Activated T-helper 9 cell treated with anti-CD3 and anti-CD28 coated beads, Interleukin-2, amount 50 U/mL, for 16 hours (primary cell): ENCODE results near the gene DUSP1.
A peak's percentile ranks its signal among the peaks of the same experiment; 100 is the strongest.
"Not testable (repeated sequence)": the region's sequence is repeated elsewhere in the genome, so short reads cannot be mapped to it uniquely, and the experiment has no call there.

ENCODE experiments used
- DNase-seq: peaks from one replicate; pipeline ENCODE4 v3.0.0-alpha.2; 2020; ENCODE audit warnings: low read depth

The DUSP1 gene, protein sequence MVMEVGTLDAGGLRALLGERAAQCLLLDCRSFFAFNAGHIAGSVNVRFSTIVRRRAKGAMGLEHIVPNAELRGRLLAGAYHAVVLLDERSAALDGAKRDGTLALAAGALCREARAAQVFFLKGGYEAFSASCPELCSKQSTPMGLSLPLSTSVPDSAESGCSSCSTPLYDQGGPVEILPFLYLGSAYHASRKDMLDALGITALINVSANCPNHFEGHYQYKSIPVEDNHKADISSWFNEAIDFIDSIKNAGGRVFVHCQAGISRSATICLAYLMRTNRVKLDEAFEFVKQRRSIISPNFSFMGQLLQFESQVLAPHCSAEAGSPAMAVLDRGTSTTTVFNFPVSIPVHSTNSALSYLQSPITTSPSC

DNA sequence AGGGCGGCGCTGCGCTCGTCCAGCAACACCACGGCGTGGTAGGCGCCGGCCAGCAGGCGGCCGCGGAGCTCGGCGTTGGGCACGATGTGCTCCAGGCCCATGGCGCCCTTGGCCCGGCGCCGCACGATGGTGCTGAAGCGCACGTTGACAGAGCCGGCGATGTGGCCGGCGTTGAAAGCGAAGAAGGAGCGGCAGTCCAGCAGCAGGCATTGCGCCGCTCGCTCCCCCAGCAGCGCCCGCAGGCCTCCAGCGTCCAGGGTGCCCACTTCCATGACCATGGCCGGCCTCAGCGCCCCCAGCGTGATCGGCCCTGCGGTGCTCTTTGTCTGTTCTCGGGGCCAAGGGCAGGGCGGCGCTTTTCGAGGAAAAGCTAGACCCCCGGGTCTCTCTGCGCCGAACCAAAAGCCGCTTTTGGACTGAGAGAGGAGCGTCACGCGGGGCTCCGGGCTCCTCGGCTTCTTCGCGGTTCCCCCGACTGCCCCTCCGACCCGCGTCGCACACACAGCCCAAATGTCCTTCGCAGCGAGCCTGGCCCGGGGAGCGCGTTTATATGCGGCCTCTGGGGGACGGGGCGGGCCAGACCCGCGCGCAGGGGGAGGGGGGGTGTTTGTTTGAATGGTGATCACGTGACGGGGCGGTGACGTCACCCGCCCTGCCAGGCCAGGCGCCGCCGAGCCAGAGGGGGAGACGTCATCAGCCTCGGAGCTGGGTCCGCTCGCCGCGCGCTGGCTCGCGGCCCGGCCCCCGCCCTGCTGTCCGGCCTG, at the start of gene DUSP1:
Gene DUSP1 (minus strand): TSS at position 521 of the 764 bp plus-strand sequence. CDS start 243 bp downstream, at position 278.
- peak; percentile 98 for DNase-seq

DNA sequence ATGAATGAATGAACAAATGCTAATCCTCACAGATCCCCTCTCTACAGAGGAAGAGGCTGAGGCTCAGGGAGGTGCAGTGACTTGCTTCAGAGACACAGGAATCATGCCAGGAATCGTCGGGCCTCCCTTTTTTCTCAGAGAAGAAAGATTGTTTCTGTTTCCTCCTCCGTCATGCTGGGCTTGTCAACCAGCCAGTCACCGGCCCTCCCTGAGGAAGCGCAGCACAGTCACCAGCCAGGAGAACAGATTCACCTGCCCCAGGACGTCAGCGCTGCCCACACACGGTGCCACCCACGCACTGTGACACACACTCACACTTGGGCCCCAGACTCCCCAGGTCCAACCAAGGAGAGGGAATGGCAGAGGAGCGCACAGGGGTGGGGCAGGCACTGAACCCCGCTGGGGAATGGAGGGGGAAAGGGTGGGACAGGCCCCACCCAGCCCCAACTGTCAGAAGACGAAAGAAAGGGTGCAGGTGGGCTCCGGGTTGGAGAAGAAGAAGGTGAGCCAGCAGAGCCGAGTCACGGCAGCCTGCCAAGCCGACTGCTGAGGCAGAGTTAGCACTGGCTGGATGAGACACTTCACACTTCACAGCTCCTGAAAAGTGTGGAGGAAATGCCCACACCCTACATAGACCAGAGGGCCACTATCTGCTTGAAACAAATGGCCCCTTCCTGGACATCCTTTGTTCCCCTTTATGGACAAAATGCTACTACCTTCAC, 49.2 kb upstream of the DUSP1 start:
- peak; percentile 43 for DNase-seq

DNA sequence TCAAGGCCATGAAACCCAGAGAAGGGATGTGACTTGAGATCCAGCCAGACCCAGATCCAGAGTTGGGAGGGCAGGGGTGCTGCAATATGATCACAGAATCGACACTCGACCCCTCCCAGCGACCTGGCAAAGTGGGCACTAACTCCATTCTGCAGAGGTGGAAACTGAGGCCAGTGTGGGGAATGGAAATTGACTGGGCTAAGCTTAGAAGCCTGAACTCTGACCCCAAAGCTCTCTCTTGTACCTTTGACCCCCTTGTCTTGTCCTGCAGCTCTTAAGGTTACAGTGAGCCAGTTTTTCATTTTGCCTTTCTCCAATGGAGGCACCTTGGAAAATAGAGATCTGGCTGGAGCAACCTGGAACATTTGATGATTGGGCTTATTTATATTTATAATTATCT, 48.6 kb upstream of the DUSP1 start:
- no peak for DNase-seq

DNA sequence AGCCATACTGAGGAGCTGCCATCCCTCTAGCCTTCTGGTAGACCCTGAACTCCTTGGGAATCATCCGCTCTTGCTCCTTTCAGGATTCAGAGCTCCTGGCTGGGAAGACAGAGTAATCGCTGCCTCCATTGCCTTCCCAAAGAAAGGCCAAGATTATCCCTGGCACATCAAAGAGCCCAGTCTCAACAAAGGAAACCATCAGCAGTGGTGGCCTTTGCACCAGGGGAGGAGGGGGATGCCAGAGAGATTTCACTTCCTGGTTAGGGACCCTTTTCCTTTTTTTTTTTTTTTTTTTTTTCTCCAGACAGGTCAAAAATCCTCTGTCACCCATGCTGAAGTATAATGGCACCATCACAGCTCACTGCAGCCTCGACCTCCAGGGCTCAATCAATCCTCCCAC, 47.1 kb upstream of the DUSP1 start:
- DNase-seq: no peak

DNA sequence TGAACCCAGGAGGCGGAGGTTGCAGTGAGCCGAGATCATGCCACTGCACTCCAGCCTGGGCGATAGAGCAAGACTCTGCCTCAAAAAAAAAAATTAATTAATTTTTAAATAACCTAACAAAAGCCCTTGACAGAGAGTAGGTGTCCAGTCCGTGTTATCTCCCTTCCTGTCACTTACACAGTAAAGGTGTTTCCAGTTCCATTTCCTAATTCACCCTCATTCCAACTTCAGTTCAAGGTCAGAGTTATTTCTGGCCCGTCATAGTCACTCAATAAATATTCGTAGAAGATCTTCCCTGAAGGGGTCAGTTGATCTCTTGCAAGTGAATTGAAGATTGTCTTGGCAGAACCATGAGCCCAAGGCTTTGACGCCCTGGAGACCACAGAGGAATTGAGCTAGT, 46.7 kb upstream of the DUSP1 start:
- DNase-seq: no peak

DNA sequence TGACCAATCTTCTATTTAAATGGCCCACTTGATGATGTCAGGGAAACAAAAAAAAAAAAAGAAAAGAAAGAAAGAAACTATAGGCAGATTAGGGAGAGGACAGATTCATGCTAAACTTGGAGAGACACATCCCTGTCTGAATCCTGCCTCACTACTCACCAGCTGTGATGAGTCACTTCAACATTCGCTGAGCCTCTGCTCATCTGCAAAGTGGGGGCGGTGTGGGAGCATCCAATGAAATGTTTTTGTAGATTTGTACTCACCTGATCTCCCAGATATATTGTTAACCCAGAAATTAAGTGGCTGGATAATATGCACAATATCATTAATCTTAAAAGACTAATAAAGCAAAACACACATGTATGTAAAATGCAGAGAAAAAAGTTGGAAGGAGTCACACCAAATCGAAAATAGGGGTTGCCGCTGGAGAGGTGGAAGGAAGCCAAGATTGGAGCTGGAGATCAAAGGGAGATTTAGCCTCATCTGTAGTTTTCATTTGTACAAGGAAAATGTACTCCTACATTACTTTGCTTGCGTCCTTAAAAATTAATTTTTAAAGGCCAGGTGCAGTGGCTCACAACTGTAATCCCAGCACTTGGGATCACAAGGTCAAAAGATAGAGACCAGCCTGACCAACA, 46.0 kb upstream of the DUSP1 start:
- no peak for DNase-seq

DNA sequence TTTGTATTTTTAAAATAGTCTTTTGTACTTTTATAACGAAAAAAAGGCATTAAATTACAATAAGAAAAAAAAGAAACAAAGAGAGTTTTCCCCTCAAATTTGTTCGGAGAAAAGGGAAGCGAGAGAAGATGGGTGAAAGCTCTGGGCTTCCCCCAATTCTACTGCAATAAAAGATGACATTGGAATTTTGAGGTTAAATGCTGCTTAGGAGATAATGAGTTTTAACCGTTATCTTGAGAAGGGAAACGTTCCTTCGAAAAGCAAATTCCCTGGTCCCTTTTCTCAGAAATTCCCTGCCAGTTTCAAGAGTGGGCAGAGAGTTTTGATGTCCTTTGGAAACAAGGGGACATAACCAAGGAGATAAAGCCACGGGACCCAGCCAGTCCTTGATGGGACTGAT, 44.6 kb upstream of the DUSP1 start:
- no peak for DNase-seq

DNA sequence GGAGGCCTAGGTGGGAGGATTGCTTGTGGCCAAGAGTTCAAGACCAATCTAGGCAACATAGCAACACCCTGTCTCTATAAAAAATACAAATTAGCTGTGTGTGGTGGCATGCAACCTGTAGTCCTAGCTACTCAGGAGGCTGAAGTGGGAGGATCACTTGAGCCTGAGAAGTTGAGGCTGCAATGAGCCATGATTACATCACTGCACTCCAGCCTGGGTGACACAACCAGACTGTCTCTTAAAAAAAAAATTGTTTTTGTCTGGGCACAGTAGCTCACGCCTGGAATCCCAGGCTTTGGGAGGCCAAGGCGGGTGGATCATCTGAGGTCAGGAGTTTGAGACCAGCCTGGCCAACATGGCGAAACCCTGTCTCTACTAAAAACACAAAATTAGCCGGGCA, 40.0 kb upstream of the DUSP1 start:
- DNase-seq: not testable (repeated sequence)

DNA sequence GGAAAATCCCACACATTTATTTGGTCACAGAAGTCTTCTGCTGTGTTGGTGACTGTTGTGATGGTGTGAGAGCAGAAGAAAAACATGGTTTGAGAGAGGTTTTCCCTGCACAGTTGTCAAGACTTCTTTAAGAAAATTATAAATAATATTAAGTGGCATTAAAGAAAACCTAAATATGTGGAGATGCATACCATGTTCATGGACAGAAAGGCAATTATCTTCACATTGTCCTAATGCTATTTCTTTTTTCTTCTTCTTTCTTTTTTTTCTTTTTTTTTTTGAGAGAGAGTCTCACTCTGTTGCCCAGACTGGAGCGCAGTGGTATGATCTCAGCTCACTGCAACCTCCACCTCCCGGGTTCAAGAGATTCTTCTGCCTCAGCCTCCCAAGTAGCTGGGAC, 38.8 kb upstream of the DUSP1 start:
- DNase-seq: no peak

DNA sequence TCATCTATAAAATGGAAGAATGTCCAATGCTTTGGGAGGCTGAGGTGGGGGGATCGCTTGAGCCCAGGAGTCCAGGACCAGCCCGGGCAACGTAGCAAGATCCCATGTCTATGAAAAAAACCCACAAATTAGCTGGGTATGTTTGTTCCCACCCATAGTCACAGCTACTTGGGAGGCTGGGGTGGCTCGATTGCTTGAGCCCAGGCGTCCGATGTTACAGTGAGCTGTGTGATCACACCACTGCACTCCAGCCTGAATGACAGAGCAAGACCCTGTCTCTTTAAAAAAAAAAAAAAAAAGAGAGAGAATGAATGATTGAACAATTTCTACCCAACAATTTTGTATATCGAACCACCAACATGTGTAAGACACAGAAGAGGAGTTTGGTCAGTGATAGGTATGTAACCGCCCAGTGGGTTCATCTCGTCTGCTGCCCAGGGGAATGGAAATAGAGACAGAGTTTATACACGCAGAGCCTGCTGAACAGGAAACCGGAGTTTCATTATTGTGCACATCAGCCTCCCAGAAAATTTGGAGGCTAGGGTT, 36.8 kb upstream of the DUSP1 start:
- no peak for DNase-seq

DNA sequence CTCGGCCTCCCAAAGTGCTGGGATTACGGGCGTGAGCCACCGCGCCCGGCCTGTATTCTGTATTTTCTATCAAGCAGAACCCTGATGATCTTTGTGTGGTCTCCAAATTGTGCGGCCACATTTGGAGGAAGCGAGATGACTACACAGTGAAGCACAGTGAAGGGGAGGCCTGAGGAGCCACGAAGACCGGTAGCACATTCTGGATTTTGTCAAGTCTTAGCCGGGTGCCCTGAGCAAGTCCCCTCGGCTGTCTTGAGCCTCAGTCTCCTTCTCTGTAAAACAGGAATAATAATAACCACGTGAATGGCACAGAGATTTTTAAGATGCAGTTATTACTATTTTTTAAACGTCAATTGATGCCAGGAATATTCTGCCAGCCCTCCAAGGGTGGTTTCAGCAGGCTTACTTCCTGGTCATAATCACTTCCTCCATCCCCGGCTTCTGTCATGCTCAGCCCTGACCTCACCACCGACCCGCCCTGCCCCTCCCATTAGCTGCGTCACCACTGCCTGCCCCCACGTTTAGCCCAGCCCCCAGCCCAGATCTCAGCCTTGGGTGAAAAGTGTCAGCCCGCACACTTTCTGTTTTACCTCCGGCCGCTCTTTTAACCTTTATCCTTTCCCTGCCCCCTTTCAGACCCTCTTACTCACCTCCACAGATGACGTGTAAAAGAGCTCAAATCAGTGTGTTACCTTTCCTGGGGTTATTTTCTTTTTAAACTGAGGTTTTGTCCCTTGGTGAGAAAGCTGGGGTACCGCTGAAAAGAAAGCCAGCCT, 36.1 kb upstream of the DUSP1 start:
- peak; percentile 81 for DNase-seq

DNA sequence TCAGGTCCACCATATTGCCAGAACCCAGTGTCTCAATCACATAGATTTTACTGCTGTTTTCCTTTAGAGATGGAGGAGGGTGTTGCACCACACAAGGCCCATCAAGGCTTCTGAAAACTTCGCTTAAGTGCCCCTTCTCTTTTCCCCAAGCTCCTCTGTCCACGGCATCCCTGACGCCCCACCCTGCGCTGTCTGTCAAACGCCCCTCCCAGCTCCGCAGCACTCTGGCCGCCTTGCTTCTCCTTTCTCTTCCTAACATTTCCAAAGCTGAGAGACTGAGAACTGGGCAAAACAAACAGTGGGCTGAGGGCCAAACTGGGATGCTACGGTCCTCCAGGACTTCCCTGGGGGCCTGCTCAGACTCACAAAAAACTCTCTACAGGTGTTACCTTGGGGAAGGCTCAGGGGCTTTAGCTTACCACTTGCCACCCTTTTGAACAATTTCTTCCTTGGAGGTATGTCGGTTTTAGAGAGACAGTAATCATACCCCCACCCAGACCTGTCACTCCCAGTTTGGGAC, 34.8 kb upstream of the DUSP1 start:
- no peak for DNase-seq

DNA sequence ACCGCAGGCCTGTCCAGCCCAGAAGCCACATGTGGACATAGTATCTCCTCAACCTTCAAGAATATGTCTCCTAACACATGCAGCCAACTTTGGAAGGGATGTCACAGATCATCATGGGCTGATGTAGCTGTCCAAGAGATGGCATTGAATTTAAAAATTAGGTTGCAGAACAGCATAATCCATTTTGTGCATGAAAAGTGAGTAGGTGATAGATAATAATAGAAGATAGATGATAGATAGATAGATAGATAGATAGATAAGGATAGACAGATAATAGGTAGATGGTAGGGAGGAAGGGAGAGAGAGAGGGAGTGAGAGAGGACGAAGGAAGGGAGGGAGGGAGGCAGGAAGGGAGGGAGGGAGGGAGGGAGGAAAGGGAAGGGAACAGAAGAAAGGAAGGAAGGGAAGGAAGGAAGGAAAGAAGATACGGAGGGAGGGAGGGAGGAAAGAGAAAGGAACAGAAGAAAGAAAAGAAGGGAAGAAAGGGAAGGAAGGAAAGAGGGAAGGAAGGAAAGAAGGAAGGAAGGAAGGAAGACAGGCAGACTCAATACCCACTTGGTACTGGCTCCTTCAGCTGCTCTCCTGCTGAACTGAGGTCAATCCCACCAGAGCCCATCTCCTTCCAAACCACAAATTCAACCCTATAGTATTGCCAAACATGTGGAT, 34.2 kb upstream of the DUSP1 start:
- DNase-seq: no peak

DNA sequence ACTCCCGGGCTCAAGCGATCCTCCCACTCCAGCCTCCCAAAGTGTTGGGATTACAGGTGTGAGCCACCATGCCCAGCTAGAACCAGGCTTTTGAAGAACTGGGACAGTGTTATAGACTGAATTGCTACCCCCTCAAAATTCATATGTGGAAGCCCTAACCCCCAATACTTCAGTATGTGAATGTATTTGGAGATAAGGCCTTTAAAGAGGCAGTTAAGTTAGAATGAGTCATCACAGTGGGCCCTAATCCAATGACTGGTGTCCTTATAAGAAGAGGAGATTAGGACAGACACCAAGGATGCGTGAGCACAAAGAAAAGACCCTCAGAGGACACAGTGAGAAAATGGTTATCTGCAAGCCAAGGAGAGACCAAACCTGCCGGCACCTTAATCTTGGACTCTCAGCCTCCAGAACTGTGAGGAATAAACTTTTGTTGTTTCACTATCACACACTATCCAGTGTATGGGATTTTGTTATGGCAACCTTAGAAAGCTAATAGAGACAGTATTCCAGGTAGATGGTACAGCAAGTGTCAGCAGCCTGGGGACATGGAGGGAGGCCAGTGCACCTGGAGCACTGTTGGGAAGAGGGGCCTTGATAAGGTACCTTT, 31.7 kb upstream of the DUSP1 start:
- no peak for DNase-seq

DNA sequence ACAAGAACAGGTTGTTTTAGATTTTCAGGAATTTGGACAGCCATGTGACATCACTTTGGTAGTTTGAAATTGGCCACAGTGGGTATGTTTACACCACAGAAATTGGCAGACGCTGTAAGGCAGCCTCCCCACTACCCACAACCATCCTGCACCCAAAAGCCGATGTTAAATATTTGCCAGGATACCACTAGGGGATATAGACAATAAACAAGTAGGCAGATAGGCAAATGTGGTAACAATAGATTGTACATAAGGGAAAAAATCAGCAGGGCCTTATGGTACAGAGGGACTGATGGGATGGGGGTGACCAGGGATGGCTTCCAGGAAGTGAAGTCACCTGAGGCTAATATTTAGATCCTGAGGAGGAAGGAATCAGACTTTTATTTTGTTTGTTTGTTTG, 31.1 kb upstream of the DUSP1 start:
- DNase-seq: no peak

DNA sequence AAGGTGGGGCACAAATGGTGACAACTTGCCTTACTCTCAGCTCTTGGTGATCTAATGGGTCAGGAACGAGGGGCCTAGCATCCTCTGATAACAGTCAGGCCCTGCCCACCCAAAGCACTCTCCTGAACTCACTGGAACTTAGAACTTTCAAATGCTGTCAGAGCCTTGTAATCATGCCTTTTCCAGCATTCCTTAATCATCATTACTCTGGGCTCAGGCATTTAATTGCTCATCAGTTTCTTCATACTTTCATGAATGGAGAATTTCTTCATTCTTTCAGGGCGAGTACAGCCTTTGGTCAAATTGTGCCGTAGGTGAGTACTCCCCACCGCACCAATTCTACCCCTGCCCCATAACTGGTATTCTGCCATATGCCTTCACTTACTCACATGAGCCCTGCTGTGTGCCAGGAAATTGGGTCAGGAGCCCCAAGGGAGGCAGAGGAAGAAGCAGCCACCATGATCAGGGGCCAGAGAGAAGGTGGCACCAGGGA, 30.2 kb upstream of the DUSP1 start:
- no peak for DNase-seq

DNA sequence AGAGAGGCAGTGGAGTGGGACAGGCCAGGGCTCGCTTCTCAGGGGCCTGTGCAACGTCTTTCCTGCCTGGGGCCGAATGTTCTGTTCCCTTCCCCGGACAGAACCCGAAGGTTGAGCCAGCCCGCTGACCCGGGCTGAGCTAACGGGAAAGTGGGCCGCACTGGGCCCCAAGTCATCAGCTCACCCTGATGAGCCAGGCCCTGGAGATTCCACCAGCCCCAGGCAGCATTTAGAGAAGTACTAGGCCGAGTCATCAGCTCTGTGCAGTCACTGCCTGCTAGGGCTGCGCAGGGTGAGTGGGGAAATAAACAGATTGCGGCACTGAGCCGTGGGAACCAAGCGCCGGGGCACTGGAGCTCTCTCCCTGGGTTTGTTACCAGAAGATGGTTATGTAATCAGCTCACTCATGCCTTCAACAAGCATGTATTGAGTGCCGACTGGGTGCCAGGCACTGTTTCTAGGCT, 29.1 kb upstream of the DUSP1 start:
- DNase-seq: no peak

DNA sequence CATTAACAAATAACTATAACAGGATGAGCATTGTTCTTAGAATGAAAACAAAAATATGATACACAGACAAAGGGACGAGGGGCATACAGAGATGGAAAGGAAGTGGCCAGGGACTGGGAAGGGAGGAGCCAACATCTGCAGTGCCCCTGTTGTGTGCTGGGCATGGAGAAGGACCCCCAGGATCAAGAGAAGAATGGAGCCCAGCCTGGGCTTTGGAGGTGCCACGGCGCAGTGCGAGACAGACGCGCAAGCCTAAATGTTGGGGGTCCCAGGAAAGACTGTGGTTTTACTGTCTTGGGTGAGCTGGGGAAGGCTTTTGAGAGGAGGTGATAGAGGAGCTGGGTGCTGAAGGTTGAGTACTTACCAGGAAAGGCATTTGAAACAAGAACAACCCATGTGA, 28.4 kb upstream of the DUSP1 start:
- no peak for DNase-seq

DNA sequence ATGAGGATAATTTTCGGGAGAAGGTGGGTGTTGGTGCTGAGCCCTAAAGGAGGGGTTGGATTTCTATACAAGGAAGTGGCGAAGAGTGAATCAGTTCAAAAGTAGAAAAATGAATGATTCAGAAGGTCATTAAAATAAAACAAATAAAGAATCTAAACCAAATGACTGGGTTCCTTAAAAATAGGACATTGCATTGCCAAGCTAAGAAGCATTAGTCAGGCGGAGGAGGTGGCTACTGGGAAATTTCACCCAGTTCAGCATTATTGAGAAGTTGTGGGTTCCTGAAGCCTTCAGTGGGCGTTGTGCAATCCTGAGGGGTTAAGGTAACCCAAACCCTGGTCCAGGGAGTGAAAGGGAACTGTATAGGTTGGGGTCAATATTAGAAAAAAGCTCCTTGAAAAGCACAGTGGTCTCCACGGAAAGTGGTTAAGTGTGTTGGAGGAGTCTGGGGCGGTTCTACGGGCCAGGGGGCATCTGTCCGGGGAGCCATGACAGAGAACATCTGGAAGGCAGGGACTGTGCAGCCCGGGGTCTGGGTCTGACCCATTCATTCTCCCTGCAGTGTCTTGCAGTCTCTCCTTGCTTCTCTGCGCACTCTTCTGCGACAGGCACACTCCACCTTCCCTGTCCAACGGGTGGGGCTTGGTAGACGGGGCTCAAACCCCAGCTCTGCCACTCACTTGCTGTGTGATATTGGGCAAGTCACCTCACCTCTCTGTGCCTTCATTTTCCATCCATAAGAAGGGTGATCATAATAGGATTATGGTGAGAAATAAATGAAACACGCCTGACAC, 27.6 kb upstream of the DUSP1 start:
- DNase-seq: no peak
